HG03565 (cell line): ENCODE data around the gene PSKH1.
"Not testable (repeated sequence)": the region's sequence is repeated elsewhere in the genome, so short reads cannot be mapped to it uniquely, and the experiment has no call there.

ENCODE experiments used
- ATAC-seq: cut with Tn5 transposase; IDR thresholded peaks from one replicate; pipeline ENCODE4 v1.9.1; 2021; ENCODE audit warnings: mild to moderate bottlenecking, moderate library complexity; ENCODE audit not compliant: unreplicated experiment

PSKH1 gene

GRCh38 chr16:67885976-67886375, 7.1 kb upstream of the PSKH1 start:
- no peak for ATAC-seq

GRCh38 chr16:67886387-67886786, 6.7 kb upstream of the PSKH1 start:
- no peak for ATAC-seq

GRCh38 chr16:67888331-67888730, 4.7 kb upstream of the PSKH1 start:
- ATAC-seq, result no peak

- no peak for ATAC-seq
Observed at GRCh38 chr16:67892375-67892774, 679 bp upstream of the PSKH1 start.

GRCh38 chr16:67893743-67894399, 817 bp downstream of the PSKH1 start:
- ATAC-seq, result no peak

GRCh38 chr16:67897231-67897630, 4.2 kb downstream of the PSKH1 start:
- no peak for ATAC-seq

- no peak for ATAC-seq
Observed at GRCh38 chr16:67901734-67902133, 8.7 kb downstream of the PSKH1 start.

GRCh38 chr16:67902831-67903230, 9.8 kb downstream of the PSKH1 start:
- ATAC-seq, result no peak

- ATAC-seq, result no peak
Observed at GRCh38 chr16:67907397-67908180, 14.5 kb downstream of the PSKH1 start.

GRCh38 chr16:67909056-67909742, 16.1 kb downstream of the PSKH1 start:
- ATAC-seq, result no peak

GRCh38 chr16:67910158-67910557, 17.1 kb downstream of the PSKH1 start:
- ATAC-seq, result no peak

- no peak for ATAC-seq
Observed at GRCh38 chr16:67914758-67915495, 21.9 kb downstream of the PSKH1 start.

GRCh38 chr16:67915496-67915769, 22.4 kb downstream of the PSKH1 start:
- ATAC-seq, result not testable (repeated sequence)

- no peak for ATAC-seq
Observed at GRCh38 chr16:67915831-67916723, 23.0 kb downstream of the PSKH1 start.

GRCh38 chr16:67917140-67917851, 24.2 kb downstream of the PSKH1 start:
- no peak for ATAC-seq

- no peak for ATAC-seq
Observed at GRCh38 chr16:67917852-67918236, 24.8 kb downstream of the PSKH1 start.

GRCh38 chr16:67919622-67920221, 26.7 kb downstream of the PSKH1 start:
- ATAC-seq, result no peak

GRCh38 chr16:67922221-67922620, 29.2 kb downstream of the PSKH1 start:
- no peak for ATAC-seq

- no peak for ATAC-seq
Observed at GRCh38 chr16:67922740-67923139, 29.7 kb downstream of the PSKH1 start.
